HG03565 (cell line): ENCODE data around the gene SCAF4.
"Not testable (repeated sequence)": the region's sequence is repeated elsewhere in the genome, so short reads cannot be mapped to it uniquely, and the experiment has no call there.

ENCODE experiments used
- ATAC-seq: cut with Tn5 transposase; IDR thresholded peaks from one replicate; pipeline ENCODE4 v1.9.1; 2021; ENCODE audit warnings: mild to moderate bottlenecking, moderate library complexity; ENCODE audit not compliant: unreplicated experiment

SCAF4 gene

GRCh38 chr21:31654340-31654739 lies 77.6 kb downstream of the SCAF4 start:
- ATAC-seq = no peak

GRCh38 chr21:31651491-31651890 lies 80.4 kb downstream of the SCAF4 start:
- not testable (repeated sequence) for ATAC-seq

DNA sequence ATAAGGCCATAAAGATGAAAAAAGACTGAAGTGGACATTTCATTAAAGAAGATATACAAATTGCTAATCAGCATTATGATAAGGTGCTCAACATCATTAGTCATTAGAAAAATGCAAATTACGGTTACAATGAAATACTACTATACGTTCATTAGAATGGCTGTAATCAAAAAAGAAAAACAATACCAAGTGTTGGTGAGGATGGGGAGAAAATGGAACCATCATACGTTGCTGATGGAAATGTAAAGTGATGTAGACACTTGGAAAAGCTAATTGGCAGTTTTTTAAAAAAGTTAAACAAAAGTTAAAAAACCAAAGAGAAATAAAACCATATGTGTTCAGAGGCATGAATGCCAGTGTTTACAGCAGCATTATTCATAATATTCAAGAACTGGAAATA lies 81.0 kb downstream of the SCAF4 start:
- no peak for ATAC-seq

- peak; percentile 65 for ATAC-seq
Measured at GRCh38 chr21:31647650-31648049, 84.3 kb downstream of the SCAF4 start.

DNA sequence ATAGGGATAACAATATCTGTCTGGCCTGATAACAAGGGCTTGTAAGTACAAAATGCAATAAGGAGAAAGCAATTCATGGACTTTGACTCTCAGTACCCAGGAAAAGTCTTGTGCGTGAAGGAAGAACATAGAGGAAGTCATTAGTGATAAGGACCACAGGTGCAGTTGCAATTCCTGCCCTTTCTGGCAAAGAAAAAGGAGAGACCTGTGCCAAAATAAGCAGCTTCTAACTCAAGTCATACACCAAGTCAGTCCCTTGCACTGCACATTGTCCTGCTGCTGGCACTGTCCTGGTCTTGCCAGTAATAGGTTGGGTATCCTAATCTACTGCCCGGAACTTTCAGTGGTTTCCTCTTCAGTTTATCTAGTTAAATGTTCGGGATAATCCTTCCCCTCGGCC lies 87.3 kb downstream of the SCAF4 start:
- ATAC-seq = no peak

DNA sequence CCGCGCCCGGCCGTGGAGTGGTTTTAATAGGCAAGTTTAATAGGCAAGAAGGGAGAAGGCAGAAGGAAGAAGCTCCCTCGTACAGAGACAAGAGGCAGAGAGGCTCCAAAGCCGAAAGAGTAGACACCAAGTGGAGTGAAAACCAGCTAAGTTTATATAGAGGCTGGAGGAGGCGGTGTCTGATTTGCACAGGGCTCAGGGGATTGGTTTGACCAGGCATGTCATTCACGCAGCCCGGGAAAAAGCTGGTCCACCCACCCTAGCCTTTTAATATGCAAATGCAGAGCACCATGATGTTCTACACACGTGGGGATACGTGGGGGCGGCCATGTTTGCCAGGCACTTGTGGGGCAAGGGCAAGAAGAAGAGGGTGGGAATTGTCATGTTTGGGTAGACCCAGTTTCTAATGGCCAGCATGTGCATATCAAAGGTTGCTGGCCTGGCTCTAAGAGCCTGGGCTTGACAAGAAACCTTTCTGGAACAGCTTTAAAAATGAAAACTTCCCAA lies 90.4 kb downstream of the SCAF4 start:
- ATAC-seq = no peak

DNA sequence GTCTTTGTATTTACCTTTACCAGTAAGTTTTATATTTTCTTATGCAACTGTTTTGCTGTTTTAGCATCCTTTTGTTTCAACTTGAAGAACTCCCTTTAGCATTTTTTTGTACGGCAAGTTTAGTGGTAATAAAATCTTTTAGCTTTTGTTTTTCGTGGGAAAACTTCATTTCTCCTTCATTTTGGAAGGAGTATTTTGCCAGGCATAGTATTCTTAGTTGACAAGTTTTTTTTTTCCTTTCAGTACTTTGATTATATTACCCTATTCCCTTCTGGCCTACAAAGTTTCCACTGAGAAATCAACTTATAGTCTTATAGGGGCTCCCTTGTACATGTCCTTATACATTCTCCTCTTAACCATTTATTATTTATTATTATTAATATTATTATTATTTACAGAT lies 95.0 kb downstream of the SCAF4 start:
- ATAC-seq = no peak

DNA sequence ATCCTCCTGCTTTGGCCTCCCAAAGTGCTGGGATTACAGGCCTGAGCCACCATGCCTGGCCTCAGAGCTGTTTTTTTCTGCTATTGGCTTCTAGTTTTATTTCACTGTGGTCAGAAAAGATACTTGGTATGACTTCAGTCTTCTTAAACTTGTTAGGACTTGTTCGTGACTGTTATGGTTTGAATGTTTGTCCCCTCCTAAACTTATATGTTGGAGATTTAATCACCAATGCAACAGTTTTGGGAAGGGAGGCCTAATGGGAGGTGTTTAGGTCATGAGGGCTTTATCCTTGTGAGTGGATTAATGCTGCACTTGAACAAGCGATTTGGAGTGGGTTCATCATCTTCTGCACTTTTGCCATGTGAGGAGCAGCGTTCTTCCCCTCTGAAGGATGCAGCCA lies 96.9 kb downstream of the SCAF4 start:
- ATAC-seq = no peak

DNA sequence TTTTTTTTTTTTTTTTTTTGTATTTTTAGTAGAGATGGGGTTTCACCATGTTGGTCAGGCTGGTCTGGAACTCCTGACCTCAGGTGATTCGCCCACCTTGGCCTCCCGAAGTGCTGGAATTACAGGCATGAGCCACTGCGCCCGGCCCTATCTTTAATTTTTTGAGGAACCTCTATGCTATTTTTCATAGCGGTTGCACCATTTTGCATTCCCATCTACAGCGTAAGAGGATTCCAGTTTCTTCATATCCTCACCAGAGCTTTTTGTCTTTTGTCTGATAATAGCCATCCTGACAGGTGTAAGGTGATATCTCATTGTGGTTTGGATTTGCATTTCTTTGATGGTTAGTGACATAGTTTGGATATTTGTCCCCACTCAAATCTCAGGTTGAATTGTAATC lies 100.0 kb downstream of the SCAF4 start:
- ATAC-seq = not testable (repeated sequence)

GRCh38 chr21:31629972-31630711 lies 101.8 kb downstream of the SCAF4 start:
- no peak for ATAC-seq

DNA sequence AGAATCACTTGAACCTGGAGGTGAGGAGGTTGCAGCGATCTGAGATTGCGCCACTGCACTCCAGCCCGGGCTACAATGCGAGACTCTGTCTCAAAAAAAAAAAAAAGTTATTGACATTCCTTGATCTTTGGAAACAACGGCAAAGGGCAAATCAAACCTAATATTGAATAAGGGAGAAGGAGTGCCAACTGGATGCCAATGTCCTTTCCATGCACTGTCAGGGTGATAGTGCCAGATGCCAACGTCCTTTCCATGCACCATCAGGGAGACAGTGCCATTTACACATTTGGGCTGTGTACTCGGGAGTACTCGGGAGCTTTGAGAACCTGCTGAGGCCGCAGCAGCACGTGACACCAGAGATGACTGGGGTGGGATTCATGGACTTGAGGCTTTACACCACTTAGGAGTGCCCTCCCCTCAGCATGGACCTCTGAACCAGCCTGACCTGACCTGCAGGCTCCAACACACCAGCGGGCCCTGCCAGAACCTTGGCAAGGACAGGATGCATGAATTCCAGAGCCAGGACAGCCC lies 106.9 kb downstream of the SCAF4 start:
- no peak for ATAC-seq

DNA sequence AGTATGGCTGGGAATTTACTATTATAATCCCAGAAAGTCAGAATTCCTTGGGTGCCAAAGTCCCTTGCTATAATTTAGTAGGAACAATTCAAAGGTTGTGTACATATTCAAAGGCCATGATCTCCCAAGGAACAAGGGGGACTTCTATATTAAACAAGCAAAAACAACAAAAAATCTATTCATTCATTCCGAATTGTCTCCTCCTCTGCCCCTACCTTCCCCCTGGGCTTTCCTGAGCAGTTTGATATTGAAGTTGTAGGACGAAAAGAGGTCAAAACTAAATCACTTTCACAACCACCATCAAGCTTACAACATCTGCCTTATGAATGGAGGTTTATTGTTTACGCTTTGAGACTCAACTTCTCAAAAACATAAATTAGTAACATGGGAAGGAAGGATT lies 107.7 kb downstream of the SCAF4 start:
- no peak for ATAC-seq

DNA sequence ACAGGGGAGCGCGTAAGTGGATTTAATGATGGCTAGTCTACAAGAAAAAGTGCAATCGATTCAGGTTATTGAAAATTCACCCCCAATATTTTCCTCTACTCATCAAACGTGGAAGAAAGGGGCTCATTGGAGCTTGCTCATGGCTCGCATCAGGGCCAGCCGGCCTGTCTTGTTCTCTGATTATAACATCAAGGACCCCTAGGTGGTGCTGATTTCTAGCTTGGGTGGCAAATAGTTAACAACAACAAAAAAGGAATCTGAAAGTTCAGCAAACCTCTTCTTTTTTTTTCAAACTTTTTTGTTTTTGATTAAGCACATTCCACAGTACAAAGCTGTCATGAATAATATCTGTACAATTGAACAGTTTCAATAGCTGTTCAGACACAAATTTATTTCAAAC lies 108.3 kb downstream of the SCAF4 start:
- ATAC-seq = no peak

- ATAC-seq = no peak
Measured at GRCh38 chr21:31622397-31622796, 109.5 kb downstream of the SCAF4 start.
